SK-MEL-5 (cell line): Measurements from ENCODE around the gene VPS11. TPM values are rescaled to one million over a fixed set of nuclear protein-coding genes. Genes with fewer than 3 reads are reported as not detected.
"Not testable (repeated sequence)": the region's sequence is repeated elsewhere in the genome, so short reads cannot be mapped to it uniquely, and the experiment has no call there.

ENCODE experiments used
- DNase-seq: peaks from one replicate; pipeline ENCODE4 v3.0.0-alpha.2; 2016; ENCODE audit warnings: low read depth, low spot score
- in situ Hi-C: cut with HindIII; loops from 2 replicates; pipeline ENCODE4 v1.10.0; 2016; ENCODE audit warnings: low sequenced_read_pairs, high pct_unique_total_duplicates, low pct_unique_long_range_greater_than_20kb
- total RNA-seq: library from RNA; depleted of rRNA; stranded (reverse); fragments of >200 nt; shearing (Covaris generic); gene quantifications from 2 replicates; pipeline ENCODE4 v1.2.3, GENCODE V29; 2014

The VPS11 gene
- total RNA-seq, 1 experiment from 2014 or later = 43.7 TPM

GRCh38 chr11:119091966-119092879 is 24.6 kb downstream of the VPS11 start:
- DNase-seq = no peak
- in situ Hi-C loops = no loop called here

- DNase-seq = no peak
- in situ Hi-C loops = no loop called here
Measured at GRCh38 chr11:119092880-119093842, 25.5 kb downstream of the VPS11 start.

- no peak for DNase-seq
- in situ Hi-C loops = no loop called here
Measured at GRCh38 chr11:119093942-119094815, 26.6 kb downstream of the VPS11 start.

- peak; percentile 68 for DNase-seq
- in situ Hi-C loops = no loop called here
Measured at GRCh38 chr11:119094816-119095065, 27.1 kb downstream of the VPS11 start.

GRCh38 chr11:119095066-119095880 is 27.7 kb downstream of the VPS11 start:
- DNase-seq = peak; percentile 99
- in situ Hi-C loops = no loop called here

GRCh38 chr11:119099711-119100110 is 32.1 kb downstream of the VPS11 start:
- no peak for DNase-seq
- in situ Hi-C loops = no loop called here

GRCh38 chr11:119100246-119100970 is 32.8 kb downstream of the VPS11 start:
- DNase-seq = peak; percentile 71
- in situ Hi-C loops = no loop called here

GRCh38 chr11:119100994-119101758 is 33.6 kb downstream of the VPS11 start:
- DNase-seq = no peak
- in situ Hi-C loops = no loop called here

GRCh38 chr11:119101759-119102423 is 34.3 kb downstream of the VPS11 start, which contains the start of gene DPAGT1:
TSS of gene DPAGT1 (minus strand) at chr11:119101853. CDS start at chr11:119101655, 198 bp downstream.
- in situ Hi-C loops = no loop called here
- peak; percentile 96 for DNase-seq

- DNase-seq, in situ Hi-C loops: not testable (repeated sequence)
Measured at GRCh38 chr11:119103161-119103664, 35.6 kb downstream of the VPS11 start.

- peak; percentile 21 for DNase-seq
- in situ Hi-C loops = no loop called here
Measured at GRCh38 chr11:119103793-119104192, 36.2 kb downstream of the VPS11 start.

GRCh38 chr11:119106564-119107537 is 39.2 kb downstream of the VPS11 start, which contains the start of gene C2CD2L:
TSS of gene C2CD2L (plus strand) at chr11:119107344. CDS start at chr11:119107742, 398 bp downstream.
- peak; percentile 82 for DNase-seq
- in situ Hi-C loops = no loop called here

GRCh38 chr11:119107538-119108145 is 40.0 kb downstream of the VPS11 start:
- no peak for DNase-seq
- in situ Hi-C loops = no loop called here
